ENCODE results near the gene TBC1D19.
"Not testable (repeated sequence)": the region's sequence is repeated elsewhere in the genome, so short reads cannot be mapped to it uniquely, and the experiment has no call there.

Gene TBC1D19

GRCh38 chr4:26660261-26660660, 76.4 kb downstream of the TBC1D19 start:
- ATAC-seq = no peak
- TF ChIP-seq ZNF565 (CRISPR knock-in tag; conservative IDR thresholded peaks at IDR 0.05; ENCODE audit: low read depth) = no peak
- no peak for TF ChIP-seq ARNTL (CRISPR knock-in tag; IDR thresholded peaks at IDR 0.05; ENCODE audit: borderline replicate concordance, low read depth)
- TF ChIP-seq ZFP3 (CRISPR knock-in tag; IDR thresholded peaks at IDR 0.05) = no peak
- no peak for TF ChIP-seq TOX (CRISPR knock-in tag; IDR thresholded peaks at IDR 0.05; ENCODE audit: borderline replicate concordance)
- TF ChIP-seq, protein P1, sequence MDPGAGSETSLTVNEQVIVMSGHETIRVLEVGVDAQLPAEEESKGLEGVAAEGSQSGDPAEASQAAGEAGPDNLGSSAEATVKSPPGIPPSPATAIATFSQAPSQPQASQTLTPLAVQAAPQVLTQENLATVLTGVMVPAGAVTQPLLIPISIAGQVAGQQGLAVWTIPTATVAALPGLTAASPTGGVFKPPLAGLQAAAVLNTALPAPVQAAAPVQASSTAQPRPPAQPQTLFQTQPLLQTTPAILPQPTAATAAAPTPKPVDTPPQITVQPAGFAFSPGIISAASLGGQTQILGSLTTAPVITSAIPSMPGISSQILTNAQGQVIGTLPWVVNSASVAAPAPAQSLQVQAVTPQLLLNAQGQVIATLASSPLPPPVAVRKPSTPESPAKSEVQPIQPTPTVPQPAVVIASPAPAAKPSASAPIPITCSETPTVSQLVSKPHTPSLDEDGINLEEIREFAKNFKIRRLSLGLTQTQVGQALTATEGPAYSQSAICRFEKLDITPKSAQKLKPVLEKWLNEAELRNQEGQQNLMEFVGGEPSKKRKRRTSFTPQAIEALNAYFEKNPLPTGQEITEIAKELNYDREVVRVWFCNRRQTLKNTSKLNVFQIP (CRISPR knock-in tag; IDR thresholded peaks at IDR 0.05; ENCODE audit: borderline replicate concordance, low read depth) = no peak
- no peak for TF ChIP-seq TCF4 (CRISPR knock-in tag; IDR thresholded peaks at IDR 0.05; ENCODE audit: borderline replicate concordance)
- no peak for TF ChIP-seq CSRNP3 (CRISPR knock-in tag; IDR thresholded peaks at IDR 0.05)
- no peak for TF ChIP-seq ISL1 (CRISPR knock-in tag; IDR thresholded peaks at IDR 0.05)
- no peak for TF ChIP-seq RARB (CRISPR knock-in tag; IDR thresholded peaks at IDR 0.05)
- no peak for TF ChIP-seq CSDC2 (CRISPR knock-in tag; IDR thresholded peaks at IDR 0.05)

- no peak for TF ChIP-seq ISL1 (CRISPR knock-in tag; IDR thresholded peaks at IDR 0.05)
- no peak for ATAC-seq
Measured at GRCh38 chr4:26663888-26664287, 80.0 kb downstream of the TBC1D19 start.

GRCh38 chr4:26670903-26671537, 87.1 kb downstream of the TBC1D19 start:
- ATAC-seq = no peak
- TF ChIP-seq, protein P2, sequence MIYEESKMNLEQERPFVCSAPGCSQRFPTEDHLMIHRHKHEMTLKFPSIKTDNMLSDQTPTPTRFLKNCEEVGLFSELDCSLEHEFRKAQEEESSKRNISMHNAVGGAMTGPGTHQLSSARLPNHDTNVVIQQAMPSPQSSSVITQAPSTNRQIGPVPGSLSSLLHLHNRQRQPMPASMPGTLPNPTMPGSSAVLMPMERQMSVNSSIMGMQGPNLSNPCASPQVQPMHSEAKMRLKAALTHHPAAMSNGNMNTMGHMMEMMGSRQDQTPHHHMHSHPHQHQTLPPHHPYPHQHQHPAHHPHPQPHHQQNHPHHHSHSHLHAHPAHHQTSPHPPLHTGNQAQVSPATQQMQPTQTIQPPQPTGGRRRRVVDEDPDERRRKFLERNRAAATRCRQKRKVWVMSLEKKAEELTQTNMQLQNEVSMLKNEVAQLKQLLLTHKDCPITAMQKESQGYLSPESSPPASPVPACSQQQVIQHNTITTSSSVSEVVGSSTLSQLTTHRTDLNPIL (CRISPR knock-in tag; IDR thresholded peaks at IDR 0.05; ENCODE audit: low read depth) = no peak
- TF ChIP-seq, protein P3, sequence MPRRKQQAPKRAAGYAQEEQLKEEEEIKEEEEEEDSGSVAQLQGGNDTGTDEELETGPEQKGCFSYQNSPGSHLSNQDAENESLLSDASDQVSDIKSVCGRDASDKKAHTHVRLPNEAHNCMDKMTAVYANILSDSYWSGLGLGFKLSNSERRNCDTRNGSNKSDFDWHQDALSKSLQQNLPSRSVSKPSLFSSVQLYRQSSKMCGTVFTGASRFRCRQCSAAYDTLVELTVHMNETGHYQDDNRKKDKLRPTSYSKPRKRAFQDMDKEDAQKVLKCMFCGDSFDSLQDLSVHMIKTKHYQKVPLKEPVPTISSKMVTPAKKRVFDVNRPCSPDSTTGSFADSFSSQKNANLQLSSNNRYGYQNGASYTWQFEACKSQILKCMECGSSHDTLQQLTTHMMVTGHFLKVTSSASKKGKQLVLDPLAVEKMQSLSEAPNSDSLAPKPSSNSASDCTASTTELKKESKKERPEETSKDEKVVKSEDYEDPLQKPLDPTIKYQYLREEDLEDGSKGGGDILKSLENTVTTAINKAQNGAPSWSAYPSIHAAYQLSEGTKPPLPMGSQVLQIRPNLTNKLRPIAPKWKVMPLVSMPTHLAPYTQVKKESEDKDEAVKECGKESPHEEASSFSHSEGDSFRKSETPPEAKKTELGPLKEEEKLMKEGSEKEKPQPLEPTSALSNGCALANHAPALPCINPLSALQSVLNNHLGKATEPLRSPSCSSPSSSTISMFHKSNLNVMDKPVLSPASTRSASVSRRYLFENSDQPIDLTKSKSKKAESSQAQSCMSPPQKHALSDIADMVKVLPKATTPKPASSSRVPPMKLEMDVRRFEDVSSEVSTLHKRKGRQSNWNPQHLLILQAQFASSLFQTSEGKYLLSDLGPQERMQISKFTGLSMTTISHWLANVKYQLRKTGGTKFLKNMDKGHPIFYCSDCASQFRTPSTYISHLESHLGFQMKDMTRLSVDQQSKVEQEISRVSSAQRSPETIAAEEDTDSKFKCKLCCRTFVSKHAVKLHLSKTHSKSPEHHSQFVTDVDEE (CRISPR knock-in tag; IDR thresholded peaks at IDR 0.05) = no peak
- TF ChIP-seq PPARA (CRISPR knock-in tag; IDR thresholded peaks at IDR 0.05; ENCODE audit: borderline replicate concordance) = no peak
- no peak for TF ChIP-seq ZFP30 (CRISPR knock-in tag; IDR thresholded peaks at IDR 0.05)
- no peak for TF ChIP-seq ESRRG (CRISPR knock-in tag; IDR thresholded peaks at IDR 0.05)
- TF ChIP-seq, protein P4, sequence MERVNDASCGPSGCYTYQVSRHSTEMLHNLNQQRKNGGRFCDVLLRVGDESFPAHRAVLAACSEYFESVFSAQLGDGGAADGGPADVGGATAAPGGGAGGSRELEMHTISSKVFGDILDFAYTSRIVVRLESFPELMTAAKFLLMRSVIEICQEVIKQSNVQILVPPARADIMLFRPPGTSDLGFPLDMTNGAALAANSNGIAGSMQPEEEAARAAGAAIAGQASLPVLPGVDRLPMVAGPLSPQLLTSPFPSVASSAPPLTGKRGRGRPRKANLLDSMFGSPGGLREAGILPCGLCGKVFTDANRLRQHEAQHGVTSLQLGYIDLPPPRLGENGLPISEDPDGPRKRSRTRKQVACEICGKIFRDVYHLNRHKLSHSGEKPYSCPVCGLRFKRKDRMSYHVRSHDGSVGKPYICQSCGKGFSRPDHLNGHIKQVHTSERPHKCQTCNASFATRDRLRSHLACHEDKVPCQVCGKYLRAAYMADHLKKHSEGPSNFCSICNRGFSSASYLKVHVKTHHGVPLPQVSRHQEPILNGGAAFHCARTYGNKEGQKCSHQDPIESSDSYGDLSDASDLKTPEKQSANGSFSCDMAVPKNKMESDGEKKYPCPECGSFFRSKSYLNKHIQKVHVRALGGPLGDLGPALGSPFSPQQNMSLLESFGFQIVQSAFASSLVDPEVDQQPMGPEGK (CRISPR knock-in tag; IDR thresholded peaks at IDR 0.05; ENCODE audit: borderline replicate concordance) = no peak
- no peak for TF ChIP-seq GLIS3 (CRISPR knock-in tag; IDR thresholded peaks at IDR 0.05)
- TF ChIP-seq ZFP3 (CRISPR knock-in tag; IDR thresholded peaks at IDR 0.05) = no peak
- TF ChIP-seq TCF4 (CRISPR knock-in tag; IDR thresholded peaks at IDR 0.05; ENCODE audit: borderline replicate concordance) = no peak
- TF ChIP-seq OSR1 (CRISPR knock-in tag; IDR thresholded peaks at IDR 0.05) = no peak

DNA sequence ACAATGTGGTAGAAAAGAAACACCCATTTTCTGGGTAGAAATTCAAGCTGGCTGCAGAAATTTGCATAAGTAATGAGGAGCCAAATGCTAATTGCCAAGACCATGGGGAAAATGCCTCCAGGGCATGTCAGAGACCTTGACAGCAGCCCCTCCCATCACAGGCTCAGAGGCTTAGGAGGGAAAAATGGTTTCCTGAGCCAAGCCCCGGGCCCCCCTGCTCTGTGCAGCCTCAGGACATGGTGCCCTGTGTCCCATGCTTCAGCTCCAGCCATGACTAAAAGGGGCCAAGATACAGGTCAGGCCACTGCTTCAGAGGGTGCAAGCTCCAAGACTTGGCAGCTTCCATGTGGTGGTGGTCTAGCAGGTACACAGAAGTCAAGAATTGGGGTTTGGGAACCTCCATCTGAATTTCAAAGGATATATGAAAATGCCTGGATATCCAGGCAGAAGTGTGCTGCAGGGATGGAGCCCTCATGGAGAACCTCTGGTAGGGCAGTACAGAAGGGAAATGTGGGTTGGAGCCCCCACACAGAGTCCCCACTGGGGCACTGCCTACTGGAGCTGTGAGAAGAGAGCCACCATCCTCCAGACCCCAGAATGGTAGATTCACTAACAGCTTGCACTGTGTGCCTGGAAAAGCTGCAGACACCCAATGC, 95.3 kb downstream of the TBC1D19 start:
- not testable (repeated sequence) for ATAC-seq
